Bone marrow (tissue), 2 donors: ENCODE data around the gene CMC4.

ENCODE experiments used
- DNase-seq, 2 donors: peaks; one replicate each; lab custom pipeline; 2025; lab: John Stamatoyannopoulos, UW

Gene CMC4, protein sequence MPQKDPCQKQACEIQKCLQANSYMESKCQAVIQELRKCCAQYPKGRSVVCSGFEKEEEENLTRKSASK

DNA sequence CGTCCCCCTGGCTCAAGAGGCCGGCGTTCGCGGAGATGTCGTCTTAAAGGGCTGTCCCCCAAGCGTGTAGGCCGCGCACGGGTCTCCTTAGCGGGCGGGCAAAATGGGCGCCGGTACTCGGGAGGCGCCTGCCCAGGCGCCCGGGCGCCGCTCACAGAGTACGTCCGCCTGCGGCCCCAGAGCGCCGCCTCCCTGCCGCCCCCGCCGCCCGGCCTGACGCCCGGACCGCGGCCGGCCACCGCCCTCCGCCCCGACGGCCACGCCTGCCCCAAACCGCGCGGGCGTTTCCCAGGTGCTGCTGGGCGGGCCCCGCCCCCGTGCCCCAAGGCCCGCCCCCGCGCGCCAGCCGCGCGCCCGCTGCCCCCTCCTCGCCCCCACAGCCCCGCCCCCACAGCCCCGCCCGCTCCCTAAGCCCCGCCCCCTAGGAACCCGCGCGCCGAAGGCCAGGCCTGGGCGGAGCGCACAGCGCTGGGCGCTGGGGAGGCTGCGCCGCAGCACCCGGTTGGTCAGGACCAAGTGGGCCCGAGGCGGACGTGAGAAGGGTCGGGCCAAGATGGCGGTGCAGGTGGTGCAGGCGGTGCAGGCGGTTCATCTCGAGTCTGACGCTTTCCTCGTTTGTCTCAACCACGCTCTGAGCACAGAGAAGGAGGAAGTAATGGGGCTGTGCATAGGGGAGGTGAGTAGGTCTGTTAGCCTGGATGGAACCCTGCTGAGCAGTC lies at the start of gene CMC4, which contains the start of the genes BRCC3 and MTCP1:
Gene CMC4, minus strand, starts transcription at position 162 of the 719 bp plus-strand sequence. CDS start 7,113 bp downstream, outside the sequence.
Gene BRCC3, plus strand, starts transcription at position 534 of the 719 bp plus-strand sequence. Its CDS starts 20 bp downstream, at position 554.
Gene MTCP1, minus strand, starts transcription at position 162 of the 719 bp plus-strand sequence. CDS start 5,126 bp downstream, outside the sequence.
- DNase-seq: peak; percentile 34 to 56

DNA sequence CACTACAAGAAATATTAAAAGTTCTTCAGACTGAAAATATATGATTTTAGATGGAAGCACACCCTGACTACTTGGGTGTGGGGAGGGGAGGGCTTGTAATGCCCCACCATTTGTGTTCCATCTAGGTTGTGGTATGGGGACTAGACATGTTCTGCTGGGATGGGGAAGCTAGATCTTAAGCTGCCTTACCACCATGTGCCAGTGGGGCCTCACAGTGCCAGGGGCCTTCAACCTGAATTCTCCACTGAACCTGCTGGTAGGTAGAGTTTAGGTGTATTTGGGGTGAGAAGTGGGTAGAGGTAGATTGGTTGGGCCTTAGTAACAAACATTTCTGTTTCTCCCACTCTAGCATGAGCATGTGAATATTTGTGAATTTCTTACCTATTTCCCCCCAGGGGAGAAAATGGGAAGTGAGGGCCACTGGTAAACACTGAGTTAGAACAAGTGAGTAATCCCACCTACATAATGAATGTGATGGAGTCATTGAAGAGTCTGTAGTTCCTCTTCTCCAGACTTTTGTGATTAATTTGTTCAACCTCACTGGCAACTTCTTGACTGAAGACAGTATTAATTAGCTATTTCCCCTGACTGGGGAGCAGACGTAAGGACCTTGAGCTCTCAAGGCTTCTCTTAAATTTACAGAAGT lies 44.4 kb upstream of the CMC4 start:
- DNase-seq: no peak

DNA sequence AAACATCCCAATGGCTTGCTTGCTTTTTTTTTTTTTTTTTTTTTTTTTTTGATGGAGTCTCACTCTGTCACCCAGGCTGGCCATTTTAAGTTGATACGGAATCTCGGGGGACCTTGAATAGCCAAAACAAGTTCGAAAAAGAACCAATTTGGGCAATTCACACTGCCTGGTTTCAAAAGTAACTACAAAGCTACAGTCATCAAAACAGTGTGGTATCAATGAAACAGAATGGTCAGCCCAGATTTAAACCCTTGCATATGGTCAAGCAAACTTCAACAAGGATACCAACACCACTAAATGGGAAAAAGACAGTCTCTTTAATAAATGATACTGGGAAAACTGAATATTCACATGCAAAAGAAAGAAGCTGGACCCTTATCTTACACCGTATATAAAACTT lies 42.2 kb upstream of the CMC4 start:
- no peak for DNase-seq

DNA sequence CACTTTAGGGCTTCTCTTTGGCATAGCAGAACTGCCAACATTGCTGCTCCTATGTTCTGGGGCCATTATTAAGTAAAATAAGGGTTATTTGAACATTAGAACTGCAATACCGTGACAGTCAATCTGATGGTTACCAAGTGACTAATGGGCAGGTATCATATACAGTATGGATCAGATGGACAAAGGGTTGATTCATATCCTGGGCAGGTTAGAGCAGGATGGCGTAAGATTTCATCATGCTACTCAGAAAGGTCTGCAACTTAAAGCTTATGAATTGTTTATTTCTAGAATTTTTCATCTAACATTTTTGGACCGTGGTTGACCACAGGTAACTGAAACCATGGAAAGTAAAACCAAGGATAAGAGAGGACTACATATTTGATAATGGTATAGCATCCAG lies 41.2 kb upstream of the CMC4 start:
- DNase-seq: no peak

DNA sequence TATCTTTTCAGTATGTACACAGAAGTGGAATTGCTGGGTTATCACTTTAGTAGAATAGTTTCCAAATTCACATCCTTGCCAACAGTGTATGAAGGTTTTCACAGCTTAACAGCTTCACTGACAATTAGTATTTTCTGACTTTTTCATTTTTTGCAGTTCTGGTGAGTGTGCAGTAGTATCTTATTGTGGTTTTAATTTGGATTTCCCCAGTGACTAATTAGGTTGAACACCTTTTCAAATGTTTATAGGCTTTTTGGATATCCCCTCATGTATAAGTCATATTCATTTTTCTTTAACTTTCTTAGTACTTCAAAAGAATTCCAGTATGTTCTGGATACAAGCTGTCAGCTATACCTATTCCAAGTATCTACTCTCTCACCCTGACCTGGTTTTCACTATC lies 37.5 kb upstream of the CMC4 start:
- DNase-seq: no peak

DNA sequence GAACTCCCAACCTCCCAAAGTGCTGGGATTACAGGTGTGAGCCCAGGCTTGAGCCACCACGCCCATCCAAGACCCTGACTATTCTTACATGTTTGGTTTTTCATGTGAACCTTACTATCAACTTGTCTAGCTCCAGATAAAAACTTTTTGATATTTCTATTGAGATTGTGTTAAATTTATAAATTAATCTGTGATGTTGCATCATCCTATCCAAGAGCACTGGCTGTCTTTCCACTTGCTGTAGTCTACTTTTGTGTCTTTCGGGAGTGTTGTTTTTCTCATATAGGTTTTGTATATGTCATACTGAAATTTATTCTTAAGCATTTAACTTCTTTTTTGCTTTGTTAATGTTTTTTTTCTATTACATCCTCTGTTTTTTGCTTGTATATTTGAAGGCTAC lies 35.0 kb upstream of the CMC4 start:
- no peak for DNase-seq

DNA sequence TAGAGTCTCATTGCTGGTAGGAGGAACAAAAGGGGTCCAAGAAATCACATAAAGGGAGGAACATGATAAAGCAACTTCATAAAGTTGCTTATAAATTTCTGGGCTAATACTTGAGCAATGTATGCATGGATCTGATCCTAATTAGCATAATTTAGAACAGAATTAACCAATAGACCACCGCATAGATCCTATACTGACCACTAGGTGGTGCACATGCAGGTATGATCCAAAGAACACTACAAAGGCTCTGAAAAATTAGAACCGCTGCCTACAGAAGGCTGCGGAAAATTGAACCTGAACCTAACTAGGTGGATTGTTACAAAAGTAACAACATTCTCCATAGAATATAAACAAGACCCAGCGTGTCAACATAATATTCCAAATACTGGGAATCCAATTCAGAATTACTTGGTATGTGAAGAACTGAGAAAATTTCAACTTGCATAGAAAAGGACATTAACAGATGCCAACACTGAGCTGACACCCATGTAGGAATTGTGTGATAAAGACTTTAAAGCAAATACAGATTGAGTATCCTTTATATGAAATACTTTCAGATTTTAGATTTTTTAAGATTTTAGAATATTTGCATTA lies 23.6 kb upstream of the CMC4 start:
- DNase-seq: no peak

DNA sequence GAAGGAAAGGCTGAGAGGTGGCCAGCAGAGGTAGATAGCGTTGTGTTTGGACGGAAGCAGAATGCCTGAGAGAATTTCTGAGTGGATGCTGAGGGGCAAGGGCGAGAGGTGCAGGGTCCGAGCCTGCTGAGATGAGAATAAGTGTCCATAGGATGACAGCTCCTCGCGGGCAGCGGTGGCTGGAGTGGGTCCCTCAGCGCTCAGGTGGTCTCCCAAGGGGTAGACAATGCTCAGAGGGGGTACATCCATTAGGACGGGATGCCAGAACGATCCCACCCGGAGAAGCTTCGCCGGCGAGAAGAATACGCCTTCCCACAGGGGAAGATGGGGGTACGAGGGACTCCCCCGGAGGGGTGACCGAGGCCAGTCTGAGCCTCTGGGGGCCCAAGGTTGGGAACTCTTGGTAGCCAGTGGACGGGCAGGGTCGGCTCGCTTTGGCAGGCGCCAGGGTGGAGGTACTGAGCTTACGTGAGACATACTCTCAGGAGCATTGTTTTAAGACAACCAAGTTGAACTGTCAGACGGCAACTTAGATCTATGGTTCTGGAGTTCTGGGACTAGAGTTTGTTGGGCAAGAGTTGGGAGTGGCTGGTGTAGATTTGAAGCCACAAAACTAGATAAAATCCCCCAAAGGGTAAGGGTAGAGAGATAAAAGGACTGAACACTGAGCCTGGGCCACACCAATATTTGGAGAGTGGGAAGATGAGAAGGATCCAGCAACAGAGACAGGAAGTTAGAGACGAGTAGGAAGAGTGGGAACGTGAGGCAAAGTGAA lies 16.2 kb upstream of the CMC4 start:
- no peak for DNase-seq

DNA sequence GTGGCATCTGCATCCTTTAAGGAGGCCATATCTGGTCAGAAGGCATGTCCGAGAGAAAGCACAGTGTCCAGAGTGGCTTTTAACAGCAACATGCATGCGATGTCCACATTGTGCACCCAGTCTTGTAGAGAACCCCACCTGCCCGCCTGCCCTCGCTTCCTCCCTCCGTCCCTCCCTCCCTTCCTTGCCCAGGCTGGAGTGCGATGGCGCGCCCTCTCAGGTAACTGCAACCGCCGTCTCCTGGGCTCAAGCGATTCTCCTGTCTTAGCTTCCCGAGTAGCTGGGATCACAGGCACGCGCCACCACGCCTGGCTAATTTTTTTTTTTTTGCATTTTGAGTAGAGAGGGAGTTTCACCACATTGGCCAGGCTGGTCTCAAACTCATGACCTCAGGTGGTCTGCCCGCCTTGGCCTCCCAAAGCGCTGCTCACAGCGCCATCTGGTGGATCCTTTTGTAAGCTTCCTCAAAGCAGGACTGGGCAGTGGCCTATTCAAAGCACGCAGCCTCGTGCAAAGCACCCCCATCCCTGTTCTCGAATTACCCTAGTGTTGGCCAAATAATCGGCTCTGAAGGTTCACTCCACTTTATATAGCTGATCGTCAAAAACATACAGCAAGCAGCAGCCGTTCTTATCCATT lies 15.4 kb upstream of the CMC4 start:
- DNase-seq: no peak

DNA sequence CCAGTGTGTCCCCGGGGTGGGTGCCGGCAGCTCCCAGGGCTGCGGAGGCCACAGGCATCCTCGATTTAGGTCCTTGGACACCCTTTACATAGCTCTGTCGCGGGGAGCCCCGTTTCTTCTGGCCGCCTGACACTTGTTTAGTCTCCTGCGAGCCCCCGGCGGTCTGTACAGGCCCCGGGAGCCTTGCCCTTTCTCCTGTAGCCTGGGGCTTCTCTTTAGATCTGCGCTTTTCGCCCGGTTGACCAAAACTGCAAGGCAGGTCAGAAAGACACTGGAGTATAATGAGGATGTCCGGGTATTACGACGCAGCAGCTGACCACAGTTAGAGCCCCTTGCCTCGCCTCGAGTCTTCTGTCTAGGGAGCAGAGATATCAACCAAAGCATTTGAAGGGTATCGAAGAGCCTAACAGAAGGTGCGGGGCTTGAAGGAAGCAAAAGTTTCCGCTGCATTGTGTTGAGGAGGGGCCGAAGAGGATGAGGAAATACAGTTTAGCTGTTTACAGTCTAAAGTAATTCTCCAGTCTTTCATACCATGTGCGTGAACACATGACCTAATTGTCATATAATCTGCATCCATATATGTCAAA lies 851 bp upstream of the CMC4 start:
- DNase-seq: no peak

DNA sequence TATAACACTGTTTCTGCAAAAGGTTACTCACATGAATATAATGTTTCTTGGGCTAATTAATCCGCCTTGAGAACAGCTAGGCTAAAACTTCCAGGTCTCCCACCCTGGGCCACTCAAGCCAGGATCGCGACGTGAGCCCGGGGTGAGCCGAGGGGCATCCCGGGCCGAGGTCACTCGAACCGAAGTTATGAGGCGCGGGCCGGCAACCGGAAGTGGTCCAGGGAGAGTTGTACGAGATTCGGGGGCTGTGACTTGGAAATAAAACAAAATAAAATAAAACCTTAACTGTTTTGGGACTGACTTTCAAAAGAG lies 317 bp downstream of the CMC4 start:
- DNase-seq: no peak

DNA sequence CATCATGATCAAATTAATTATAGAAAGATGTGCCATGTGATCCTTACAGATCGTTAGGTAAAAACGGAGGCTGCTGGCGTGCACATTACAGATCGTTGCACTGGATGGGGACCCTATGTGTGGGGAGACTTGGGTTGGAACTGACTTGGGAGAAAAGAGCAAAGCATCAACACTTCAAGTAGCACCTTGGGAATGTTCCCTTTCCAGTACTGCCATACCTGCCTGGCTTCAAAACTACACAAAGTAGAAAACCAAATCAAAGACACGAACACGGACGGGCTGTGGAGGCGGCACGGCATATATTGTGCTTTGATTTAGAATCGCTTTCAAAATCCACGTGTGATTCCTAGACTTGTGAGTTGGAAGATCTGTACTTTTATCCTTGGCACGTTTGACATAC lies 898 bp downstream of the CMC4 start:
- DNase-seq: no peak

DNA sequence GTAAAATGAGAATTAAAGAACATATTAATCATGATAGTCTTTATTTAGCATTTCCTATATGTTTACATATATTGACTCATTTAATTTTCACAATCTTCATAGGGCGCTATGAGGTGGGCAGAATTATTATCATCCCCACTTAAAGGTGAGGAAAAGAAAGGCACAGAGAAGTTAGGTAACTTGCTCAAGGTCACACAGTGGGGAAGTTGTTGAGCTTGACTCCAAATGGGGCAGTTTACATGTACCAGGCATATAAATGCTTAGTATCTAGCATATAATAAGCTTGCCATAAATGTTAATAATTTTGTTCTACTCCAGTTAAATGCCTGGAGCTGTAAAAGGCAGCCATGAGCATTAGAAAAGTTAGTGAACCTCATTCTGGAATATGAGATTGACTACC lies 1.5 kb downstream of the CMC4 start:
- no peak for DNase-seq

DNA sequence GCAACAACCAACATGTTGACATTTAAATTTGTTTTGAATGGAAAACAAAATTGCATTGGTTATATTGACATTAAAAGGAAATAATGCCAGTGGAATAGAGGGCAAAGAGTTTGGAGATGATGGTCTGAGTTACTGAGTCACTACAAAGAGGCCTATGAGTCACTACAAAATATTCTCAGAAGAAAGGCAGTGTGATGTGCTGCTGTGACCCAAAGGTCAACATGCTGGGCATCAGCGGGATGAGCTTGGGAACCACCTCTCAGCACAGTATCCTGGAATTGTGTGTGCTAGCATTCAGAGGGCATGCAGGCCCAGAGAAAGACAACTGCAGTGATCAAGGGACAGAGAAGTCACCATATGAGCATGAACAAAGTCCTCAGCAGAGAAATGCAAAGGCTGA lies 2.8 kb downstream of the CMC4 start:
- DNase-seq: no peak

DNA sequence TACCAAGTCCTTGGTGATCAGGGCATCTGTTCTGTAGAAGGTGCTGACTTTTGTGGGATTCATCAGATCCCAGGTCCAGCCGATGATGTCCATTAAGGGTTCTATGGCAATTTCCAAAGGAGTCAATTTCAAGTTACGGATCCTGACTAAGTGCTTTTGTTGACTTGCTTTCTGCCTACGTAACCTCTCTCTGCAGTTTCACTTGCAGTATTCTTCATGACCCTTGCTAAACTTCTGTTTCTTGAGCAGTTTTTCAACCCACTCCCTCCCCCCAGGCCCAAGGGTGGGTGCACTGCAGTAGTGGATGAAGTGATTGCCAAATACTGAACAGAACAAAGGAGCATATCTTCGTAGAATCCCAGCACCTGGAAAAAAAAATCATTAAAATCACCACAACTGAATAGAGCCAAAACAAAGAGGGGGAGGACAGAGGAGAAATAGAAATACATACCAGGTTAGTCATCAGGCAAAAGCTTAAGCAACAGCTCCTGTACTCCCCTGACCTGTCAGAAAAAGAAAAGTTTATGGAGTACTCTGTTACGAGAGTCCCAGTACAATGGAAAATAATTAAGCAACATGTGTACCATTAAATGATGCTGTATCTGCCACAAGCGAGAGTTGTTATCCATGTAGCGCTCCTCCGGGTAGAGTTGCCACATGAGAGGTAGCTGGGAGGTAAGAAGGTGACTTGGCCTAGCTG lies 5.8 kb downstream of the CMC4 start:
- no peak for DNase-seq

DNA sequence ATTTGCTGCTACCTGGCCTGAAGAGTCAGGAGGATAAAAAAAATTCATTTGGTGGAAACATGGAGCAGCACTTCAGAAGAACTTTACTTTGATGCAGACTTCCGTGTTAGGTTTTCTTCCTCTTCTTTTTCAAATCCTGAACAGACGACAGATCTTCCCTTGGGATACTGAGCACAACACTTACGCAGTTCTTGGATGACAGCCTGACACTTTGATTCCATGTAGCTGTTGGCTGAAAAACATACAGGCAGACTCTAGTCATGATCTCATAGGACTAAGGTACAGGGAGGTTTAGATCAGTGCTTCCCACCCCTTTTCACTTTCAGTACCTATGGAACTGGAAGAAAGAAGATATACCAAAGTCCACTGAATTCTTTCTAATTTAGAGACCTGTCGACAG lies 9.2 kb downstream of the CMC4 start:
- DNase-seq: no peak

DNA sequence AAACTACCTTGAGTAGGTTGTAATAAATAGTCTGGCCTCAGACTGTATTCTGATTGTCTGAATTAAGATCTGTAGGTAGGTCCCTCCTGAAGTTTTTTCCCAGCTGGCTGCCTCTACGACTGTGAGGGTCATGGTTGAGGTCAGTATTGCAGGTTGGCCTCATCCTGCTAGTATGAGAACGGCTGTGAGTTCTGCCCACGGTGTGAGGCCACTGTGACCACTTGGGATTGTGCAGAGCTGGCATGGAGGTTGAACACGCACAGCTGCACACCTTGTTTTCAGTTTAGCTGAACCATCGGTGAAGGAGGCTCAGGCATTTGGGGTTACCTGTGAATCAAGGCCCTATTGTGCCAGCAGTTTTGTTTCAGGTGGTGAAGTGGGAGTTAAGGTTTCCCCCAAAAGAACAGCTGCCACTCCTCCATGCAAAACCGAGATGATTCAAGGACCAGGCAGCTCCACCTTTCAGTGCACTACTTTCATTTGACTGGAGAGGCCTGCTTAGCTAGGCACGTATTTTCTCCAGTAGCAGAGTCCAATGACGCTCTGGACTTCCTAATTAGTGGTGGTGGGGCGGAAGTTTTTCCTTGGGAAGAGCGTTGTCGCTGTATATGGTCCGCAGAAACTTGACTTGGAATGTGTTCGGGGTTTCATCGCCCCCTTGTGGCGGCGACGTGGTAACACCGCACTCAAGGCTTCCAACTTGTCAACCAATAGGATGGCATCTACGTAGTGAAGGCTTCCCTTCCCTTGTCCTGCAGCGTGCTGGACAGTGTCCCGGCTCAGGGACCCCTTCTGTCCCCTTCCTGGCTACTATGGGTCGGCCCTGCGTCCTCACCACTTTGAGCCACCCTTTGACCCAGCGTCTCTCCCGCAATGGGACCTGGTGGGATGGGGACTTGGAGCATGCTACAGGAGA lies 13.8 kb downstream of the CMC4 start:
- DNase-seq: peak in 1 of 2 donors; percentile 1

DNA sequence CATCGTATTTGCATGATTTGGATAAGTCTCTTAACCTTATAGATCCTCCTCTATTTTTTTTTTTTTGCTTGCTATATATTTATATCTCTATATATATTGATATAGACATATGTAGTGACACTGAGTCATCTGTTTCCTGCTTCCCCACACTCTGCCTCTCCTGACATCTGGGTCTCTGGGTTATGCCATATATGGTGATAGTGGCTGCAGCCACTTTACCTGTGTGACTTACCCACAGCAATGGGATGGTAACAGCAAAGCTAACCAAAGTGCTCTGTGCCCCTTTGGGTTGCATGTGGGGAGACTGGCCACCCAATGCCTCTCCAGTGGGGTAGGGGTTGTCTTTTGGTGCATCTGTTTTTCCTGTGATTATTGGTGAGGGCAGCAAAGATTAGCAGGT lies 14.5 kb downstream of the CMC4 start:
- DNase-seq: no peak

DNA sequence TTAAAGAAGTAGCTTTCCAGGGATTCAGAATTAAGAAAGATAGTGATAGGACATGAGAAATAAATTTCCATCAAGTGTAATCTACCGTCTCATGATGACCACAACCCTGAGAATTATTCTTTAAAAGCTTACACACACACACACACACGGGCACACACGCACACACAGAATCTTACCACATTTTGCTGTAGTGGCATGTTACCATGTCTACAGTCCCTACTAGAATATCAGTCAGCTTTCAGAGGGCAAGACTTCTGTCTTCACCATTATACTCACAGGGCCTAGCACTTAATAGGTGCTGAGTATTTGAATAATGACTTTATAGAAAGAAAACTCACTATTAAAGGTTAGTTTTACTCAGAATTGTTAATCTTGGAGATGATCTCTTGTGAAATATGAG lies 15.4 kb downstream of the CMC4 start:
- DNase-seq: no peak

DNA sequence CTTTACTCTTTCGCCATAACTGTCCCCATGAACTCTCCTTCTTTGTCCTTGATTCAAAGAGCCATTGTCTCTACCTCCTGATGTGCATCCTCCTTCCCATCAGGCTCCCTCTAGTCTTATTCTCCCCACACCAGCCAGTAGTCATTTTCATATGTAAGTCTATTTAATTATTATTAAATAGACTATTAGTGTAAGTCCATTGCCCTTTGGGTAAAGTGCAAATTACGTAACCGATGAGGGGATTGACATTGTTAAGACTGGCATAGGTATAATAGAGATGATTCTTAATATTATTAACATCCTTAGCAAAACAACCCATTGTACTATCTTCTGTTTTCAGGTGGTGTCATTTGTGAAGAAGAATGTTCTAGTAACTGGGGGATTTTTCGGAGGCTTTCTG lies 16.7 kb downstream of the CMC4 start:
- no peak for DNase-seq
